GM10266 (cell line): ENCODE results near the gene FOXP4.

Experiments
- DNase-seq: peaks from one replicate; pipeline ENCODE4 v3.0.0; 2012; ENCODE audit errors: extremely low spot score
- CTCF ChIP-seq: IDR thresholded peaks from 2 replicates; pipeline ENCODE4 v1.5.1; 2012; ENCODE audit warnings: mild to moderate bottlenecking, low read depth; ENCODE audit not compliant: control insufficient read depth, insufficient read depth; ENCODE audit errors: missing control alignments

The FOXP4 gene

GRCh38 chr6:41573985-41574384 lies 27.8 kb downstream of the FOXP4 start:
- TF ChIP-seq CTCF: no peak
- DNase-seq: no peak

GRCh38 chr6:41575598-41575997 lies 29.4 kb downstream of the FOXP4 start:
- TF ChIP-seq CTCF: no peak
- DNase-seq: no peak

- TF ChIP-seq CTCF: no peak
- DNase-seq: no peak
Observed at GRCh38 chr6:41576667-41577066, 30.5 kb downstream of the FOXP4 start.

- no peak for TF ChIP-seq CTCF
- no peak for DNase-seq
Observed at GRCh38 chr6:41577356-41578216, 31.4 kb downstream of the FOXP4 start.

- no peak for DNase-seq
Observed at GRCh38 chr6:41578217-41579087, 32.3 kb downstream of the FOXP4 start.

GRCh38 chr6:41579088-41579610 lies 33.0 kb downstream of the FOXP4 start:
- DNase-seq: no peak
- no peak for TF ChIP-seq CTCF

More at GRCh38 chr6:41578217-41579087, 32.3 kb downstream of the FOXP4 start:
- TF ChIP-seq CTCF: no peak
